GM12891 (cell line): Measurements from ENCODE around the gene DNAJC12.

Experiments
- POLR2A ChIP-seq: IDR thresholded peaks from 2 replicates; pipeline ENCODE4 v1.6.1; 2011; ENCODE audit warnings: low read depth, low read length, control low read depth
- POLR2AphosphoS5 ChIP-seq: IDR thresholded peaks from 2 replicates; pipeline ENCODE4 v1.6.1; 2011; ENCODE audit warnings: low read depth, low read length, control low read depth
- SPI1 ChIP-seq: IDR thresholded peaks from 2 replicates; pipeline ENCODE4 v1.6.1; 2011; ENCODE audit warnings: low read depth, low read length, control low read depth

- TF ChIP-seq POLR2A = no peak
- TF ChIP-seq SPI1 = no peak
- TF ChIP-seq POLR2AphosphoS5 = no peak
Observed at GRCh38 chr10:67816719-67817118, 21.3 kb downstream of the DNAJC12 start.
